ENCODE data around the gene STARD8.

STARD8 gene

DNA sequence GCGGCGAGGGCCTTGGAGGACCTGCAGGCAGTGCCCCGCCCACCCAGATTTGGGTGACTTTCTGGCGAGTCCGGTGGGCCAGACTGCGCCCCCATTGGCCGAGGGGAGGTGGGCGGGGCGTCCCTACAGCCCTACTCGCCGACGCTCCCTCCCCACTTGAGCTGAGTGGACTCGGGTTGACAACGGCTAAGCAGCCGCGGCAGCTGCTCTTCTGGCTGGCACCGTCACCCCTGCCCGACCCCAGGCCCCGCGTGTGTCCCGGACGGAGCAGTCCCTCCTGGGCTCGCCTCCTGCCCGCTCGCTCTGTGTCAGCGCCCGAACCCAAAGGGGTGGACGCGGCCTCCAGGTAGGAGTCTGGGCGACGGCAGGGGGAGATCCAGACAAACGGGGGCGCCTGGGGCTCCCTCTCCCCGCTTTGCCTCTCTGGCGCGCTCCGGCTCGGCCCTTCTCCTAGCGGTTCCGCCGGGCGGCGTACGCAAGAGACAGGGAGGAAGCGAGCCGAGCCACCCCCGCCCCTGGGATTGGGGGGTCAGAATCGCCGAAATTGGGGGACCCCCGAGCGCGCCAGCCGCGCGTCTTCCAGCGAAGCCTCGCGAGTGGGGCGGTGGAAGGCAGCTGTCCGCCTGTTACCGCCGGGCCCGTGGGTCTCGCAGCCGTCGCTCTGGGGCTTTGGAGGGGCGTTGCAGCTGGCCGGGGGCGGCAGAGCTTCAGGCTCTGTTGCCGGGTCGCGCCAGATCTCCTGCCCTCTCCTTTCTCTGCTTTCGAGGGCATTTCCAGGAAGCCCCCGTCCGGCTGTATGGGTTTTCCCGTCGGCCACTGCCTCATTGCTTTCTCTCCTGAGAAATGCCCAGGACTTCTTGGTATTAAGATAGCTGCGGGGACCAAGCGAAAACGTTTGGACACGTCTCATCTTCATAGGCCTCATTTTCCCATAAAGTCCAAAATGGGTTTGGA lies 46.3 kb downstream of the STARD8 start:
- no peak for DNase-seq

DNA sequence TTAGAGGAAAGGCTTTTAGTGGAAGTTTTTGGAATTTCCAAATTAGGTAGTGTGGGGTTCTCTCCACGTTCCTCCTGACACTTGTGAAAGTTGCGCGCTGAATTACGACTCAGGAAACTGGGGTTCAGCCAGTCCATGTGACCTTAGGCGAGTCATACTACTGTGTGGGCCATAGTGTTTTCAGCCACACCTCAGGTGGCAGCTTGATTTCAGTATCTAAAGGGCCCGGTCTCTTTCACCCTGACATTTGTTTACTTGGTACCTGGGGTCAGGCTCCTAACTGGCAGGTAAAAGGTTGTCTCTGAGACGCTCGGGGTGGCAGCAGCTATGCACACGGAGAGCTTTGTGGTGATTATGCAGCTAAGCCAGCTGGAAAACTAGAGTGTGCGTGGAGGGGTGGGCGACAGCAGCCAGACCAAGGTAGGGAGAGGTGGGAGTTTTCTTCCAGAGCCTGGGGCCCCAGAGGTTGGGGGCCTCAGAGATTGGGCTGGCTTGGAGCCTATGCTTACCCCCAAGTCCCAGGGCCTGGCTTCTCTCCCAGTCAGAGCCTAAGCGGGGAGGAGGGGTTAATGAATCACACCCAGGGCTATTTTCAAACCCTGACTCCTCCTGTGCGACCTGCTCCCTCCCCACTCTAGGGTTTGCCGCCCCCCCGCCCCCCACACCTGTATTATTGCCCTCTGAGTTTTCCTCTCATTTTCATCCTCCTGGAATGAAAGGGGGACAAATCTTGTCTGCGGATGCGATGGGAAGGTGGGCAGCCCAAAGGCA lies 47.2 kb downstream of the STARD8 start:
- DNase-seq = no peak

DNA sequence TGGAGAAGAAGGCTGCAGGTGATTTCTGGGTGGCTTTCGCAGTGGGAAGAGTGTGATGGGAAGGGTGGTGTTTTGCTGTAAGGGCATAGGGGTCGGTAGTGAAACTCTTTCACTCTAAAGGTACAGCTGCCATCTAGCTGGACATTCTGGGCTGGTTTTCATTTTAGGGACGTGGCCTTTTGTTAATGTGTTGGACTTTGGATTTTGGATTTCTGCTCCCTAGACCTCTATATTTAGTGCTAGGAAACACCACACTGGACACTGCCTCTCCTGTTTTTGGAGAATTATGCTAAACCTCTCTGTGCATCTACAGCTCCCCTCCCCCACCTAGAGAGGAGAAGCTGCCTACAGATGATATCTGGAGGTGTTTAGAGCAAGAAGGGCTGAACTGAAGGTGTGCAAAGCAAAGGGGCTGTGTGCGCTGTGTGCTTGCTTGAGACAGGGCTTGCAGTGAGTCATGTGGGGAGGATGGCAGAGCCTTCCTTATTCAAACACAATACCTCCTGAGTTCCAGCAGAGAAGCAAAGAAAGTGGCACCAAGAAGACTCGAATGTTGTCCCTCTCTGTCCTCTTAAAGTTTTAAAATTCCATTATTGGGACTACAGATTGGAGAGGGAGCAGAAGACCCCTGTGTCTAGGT lies 47.9 kb downstream of the STARD8 start:
- no peak for DNase-seq

DNA sequence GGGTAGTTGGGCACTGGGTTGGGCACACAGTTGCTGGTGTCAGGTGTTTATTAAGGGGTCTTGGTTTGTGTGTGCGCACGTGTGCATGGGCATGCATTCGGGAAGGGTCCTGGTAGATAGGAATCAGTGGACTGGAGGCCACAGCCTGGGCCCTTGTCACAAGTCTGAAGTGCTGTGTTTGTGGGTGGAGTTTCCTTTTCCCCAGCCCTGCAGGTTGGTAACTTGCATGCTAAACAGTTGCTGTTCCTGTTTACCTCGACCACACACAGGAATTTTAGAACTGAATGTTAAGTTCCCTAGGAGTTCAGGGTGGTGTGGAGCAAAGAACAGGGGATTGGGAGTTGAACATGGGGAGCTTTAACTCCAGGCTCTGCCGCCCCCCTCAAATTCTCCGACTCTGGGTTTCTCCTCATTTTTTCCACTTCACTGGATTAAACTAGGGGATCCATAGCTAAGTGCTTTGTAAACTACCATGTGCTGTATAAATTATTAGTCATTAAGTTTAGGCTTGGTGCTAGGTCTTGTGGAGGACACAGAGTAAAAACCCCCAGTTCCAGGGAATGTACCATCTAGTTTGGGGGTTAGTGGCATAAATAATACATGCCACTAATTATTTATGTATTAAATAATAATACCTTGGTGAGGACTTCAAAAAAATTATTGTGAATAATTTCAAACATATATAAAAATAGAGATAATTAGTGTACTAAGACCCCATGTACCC lies 49.0 kb downstream of the STARD8 start:
- DNase-seq = no peak

DNA sequence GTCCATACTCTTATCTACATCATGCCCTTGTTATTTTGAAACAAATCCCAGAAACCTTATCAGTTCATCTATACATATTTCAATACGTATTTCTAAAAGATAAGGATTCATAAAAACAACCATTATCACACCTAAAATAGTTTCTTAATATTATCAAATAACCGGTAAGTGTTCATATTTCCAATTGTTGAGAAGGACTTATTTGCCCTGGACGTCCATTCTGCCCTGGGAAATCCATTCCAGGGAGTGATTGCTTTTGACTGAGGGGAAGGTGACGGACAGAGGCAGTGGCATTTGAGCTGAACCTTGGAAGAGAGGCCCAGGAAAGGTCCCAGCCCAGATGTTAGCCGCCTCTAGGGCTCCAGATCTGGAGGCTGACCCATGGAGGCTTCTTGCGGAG lies 49.6 kb downstream of the STARD8 start:
- DNase-seq = no peak

DNA sequence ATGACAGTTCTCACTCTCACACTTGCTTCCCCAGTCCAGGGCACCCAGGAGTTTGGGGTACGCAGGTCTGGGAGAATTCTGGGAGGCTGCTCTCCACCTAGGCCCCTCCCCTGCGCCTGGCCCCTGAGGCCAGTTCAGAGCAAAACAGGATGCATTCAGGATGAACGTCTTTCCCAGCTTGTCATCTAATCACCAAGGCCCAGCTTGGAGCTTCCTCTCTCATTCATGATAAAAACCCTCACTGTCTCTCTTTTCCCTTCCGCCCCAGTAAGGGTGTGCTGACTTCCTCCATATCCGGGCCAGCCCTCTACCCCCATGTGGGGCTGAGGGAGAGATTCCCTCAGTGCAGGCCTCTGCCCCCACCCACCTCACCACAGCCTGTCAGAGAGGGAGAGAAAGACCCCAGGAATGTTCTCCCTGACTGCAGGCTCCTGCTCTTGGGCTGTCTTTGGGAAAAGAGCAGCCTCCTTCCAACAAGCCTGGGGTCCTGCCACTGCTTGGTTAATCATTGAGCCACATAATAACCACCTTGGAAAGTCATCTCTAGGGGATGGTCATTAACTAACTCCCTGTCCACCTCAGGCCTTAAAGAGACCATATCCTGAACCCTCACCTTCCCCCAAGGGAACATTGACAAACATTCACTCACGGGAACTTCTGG lies 50.1 kb downstream of the STARD8 start:
- no peak for DNase-seq

DNA sequence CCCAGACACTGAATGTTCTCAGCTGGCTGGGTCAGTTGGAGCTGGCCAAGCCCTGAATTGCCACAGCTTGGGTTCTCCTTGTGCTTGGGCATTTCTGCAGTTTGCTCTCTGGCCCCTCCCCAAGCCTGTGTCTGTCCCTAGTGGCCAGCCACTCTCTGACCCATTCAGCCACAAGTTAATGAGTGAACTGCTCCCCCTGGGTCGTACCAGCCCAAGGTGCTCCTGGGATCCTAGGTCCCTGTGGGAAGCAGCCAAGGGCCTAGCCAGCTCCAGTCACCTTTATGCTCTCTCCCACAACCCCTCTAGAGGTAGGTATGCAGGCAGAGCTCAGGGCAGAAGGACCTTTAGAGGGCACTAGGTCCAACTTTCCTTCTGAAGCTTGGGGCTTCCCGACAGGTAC lies 51.5 kb downstream of the STARD8 start:
- DNase-seq = no peak

DNA sequence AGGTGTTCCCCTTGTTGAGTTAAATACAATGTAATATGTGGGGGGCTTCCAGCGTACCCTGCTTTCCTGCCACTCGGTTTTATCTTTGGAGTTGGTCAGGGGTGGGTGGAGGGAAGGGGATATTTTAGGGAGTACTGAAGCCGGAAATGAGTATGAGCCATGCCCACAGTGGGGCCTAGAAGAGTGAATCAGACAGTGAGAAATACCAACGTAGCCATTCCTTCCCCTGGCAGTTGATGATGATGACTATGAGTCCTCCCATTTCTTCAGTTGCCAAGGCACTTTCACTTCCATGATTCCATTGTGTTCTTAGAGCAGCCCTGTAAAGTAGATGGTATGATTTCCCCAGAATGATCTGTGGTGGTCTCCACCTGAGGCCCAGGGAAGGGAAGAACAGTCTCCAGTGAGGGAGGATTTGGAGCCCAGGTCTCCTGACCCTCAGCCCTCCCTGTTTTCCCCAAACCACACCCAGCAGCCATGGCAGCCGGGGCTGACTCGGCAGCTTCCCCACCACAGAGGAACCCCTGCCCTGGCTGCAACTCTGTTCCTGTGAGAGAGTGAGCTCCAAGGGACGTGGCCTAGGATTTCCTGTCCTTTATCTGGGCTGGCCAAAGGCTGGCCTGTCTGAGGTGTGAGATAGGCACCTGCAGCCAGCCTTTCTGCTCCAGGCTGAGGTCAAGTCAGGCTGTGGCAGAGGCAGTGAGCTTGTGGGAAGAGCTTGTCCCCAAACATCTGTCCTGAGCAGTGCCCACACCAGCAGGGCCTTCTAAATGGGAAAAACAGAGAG lies 52.7 kb downstream of the STARD8 start:
- DNase-seq = no peak

DNA sequence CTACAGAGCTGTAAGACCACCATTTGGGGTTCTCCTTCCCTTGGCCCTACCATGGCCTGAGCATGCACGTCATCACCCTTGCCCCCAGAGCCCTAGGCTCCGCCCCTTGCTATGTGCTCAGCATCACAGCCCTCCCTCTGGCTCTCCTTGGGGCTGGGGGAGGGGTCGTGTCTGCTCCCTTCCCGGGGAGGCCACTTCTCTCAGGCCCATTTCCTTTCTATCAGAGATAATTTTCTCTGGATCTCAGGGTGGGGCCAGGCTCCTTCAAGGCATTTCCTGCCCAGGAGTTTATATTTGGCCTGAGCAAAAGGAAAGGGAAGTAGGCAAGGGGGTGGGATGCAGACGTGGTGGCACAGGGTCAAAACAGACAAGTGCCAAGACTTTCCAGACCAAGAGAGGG lies 55.9 kb downstream of the STARD8 start:
- no peak for DNase-seq

DNA sequence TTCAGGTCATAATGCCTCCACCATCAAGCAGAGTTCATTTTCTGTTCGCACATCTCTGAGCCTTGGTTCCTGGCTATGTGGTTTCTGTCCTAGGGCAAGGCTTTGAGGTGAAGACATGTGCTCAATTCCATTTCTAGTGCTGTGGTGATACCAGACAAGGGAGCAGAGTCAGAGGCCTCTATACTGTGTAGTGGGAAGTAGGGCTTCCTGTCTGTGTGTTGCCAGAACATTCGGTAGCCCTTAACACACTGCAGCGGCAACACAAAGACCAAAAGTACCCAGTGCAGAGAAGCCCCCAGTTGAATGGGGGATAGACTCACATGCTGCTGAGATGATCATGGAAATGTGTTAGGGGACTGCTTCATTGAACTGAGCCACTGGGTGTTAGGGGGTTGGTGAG lies 56.4 kb downstream of the STARD8 start:
- no peak for DNase-seq

DNA sequence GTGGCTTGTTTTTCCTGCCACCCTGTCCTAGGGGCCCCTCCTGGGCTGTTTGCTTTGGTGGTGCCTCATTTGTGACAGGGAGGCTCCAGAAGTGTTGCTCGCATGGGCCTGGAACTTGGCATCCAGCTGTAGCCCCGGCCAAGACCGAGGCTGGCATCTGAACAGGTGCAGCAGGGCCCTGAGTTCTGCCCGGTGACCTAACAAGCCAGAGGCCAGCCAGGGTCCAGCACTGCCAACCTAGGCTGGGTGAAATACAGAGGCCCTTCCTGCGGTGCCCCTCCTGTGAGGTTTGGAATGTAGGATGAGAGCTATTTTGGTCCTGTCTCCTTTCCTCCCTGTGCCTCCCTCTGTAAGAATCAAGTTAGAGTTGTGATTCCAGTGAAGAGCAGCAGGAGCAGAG lies 58.5 kb downstream of the STARD8 start:
- DNase-seq = no peak

DNA sequence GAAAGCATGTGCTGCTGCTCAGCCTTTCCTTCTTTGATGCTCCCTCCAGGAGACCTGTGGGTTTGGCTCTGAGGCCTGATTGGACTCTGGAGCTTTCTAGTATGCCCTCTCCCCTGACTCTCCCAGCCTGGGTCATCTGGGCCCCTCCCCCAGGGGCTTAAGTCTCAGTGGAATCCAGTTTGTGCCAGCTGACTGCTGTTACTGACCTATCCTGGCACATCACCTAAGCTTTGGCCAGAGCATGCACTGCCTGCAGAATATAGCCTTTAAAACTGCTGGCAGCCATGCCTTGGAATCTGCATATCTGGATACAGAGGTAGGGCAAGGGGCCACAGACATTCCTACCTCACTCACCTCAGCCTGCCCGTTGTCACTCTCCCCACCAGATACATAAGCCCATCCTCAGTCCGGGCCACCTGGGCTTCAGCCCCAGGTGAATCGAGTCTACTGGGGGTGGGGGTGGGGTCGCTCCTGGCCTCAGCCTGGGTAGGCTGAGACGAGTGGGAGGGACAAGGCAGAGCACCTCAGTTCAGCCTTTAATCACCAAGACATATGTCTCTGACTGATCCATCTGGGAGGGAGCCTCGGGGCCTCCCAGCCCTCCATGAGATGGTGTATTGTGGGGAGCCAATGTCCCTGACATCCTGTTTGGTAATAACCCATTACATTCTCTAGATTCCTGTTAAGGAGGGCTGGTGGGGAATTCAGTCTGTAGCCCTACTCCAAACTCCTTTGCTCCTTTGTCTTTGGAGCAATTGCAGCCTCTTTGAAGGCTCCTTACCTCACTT lies 61.2 kb downstream of the STARD8 start:
- DNase-seq = no peak

DNA sequence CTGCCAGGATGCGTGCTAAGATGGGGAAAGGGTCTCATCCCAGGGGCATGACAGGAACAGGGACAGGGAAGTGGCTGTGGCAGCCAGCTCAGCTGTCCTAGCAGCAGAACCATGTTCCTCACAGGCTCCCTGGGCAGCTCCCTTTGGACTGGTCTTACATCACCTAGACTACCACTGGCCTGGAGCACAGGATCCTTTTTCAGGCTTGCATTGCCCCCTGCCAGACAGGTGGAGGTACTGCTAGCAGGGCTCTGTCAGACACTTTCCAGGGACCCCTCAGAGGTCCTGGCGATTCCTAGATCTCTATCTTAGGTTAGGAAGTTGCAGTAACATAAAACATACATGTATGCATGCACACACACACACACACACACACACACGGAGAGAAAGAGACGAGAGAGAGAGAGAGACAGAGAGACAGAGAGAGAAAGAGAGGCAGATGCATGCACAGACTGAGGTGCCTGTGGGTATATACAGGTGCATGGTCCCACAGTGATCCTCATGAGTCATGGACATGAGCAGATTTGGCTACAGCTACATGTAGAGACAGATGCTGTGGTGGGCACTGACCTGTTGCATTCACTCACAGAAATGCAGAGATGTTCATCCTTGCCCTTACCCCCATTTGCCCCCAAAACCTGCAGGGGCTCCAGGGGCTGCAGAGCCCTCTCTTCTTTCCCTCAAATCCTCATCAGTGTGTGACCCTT lies 63.6 kb downstream of the STARD8 start:
- no peak for DNase-seq

DNA sequence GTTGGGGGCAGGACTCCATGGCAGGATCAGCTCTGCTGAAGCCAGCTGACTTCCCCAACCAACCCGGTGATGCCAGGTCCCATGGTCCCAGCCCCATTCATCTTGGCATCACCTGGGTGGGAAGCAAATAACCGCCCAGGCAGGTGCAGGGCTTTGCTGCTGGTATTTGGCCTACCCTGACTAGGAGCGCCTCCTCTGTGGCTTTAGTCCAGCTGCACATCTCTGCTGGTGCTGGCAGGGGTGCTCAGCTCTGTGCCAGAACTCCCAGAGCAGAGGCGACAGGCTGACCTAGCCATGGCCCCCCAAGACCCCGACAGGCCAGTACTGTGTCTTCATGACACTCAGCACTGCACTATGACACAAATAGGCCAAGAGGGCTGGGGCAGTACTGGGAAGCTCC lies 64.4 kb downstream of the STARD8 start:
- DNase-seq = no peak

DNA sequence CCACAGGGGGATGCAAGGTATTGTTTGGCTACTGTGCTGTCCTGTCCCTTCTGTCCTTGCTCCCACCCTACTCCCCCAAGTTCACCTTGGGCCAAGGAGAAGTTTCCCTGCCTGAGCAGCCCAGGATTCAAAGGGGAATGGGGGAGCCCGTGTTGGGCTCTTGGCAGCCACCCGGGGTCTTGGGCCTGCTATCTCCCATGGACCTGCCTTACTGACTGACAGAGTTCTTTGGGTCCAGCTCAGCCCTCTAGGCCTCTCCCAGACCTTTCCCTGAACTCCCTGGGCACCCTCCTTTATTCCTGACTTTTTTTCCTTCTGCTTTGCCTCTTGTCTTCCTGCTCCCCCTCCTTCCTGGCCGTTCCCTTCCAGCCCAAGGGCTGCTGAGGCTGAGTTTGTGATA lies 67.4 kb downstream of the STARD8 start:
- DNase-seq = no peak

DNA sequence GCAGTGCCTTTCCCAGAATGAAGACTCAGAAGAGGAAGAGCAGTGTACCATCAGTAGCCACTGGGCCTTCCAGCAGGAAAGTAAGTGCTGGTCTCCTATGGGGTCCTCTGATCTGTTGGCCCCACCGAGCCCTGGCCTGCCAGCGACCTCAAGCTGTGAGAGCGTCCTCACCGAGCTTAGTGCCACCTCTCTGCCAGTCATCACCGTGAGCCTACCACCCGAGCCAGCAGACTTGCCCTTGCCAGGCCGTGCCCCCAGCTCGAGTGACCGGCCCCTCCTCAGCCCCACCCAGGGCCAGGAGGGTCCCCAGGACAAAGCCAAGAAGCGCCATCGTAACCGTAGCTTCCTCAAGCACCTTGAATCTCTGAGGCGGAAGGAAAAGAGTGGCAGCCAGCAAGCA lies 69.7 kb downstream of the STARD8 start:
- DNase-seq = no peak

DNA sequence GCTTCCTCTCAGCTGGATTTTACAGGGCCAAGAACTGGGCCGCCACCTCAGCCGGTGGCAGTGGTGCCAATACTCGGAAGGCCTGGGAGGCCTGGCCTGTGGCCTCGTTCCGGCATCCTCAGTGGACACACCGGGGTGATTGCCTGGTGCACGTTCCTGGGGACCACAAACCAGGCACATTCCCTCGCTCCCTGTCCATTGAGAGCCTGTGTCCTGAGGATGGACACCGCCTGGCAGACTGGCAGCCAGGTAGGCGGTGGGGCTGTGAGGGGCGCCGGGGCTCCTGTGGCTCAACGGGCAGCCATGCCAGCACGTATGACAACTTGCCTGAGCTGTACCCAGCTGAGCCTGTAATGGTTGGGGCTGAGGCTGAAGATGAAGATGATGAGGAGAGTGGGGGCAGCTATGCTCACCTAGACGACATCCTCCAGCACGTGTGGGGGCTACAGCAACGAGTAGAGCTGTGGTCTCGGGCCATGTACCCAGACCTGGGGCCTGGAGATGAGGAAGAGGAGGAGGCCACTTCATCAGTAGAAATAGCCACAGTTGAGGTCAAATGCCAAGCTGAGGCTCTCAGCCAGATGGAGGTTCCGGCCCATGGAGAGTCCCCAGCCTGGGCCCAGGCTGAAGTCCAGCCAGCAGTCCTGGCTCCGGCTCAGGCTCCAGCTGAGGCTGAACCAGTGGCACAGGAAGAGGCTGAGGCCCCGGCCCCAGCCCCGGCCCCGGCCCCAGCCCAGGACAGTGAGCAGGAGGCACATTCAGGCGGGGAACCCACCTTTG lies 70.4 kb downstream of the STARD8 start:
- DNase-seq = no peak

DNA sequence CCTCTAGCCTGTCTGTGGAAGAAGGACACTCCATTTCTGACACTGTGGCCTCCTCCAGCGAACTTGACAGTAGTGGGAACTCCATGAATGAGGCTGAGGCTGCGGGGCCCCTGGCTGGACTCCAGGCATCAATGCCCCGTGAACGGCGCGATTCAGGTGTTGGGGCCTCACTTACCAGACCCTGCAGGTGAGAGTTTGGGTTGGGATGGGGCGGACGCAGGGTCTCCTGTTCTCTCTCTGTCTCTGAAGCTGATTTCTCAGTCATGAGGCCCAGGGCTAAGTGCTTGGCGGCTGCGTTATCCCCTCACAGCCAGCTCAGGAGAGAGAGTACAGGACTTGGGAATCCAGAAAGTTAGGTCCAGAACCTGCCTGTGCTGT lies 71.0 kb downstream of the STARD8 start:
- no peak for DNase-seq

DNA sequence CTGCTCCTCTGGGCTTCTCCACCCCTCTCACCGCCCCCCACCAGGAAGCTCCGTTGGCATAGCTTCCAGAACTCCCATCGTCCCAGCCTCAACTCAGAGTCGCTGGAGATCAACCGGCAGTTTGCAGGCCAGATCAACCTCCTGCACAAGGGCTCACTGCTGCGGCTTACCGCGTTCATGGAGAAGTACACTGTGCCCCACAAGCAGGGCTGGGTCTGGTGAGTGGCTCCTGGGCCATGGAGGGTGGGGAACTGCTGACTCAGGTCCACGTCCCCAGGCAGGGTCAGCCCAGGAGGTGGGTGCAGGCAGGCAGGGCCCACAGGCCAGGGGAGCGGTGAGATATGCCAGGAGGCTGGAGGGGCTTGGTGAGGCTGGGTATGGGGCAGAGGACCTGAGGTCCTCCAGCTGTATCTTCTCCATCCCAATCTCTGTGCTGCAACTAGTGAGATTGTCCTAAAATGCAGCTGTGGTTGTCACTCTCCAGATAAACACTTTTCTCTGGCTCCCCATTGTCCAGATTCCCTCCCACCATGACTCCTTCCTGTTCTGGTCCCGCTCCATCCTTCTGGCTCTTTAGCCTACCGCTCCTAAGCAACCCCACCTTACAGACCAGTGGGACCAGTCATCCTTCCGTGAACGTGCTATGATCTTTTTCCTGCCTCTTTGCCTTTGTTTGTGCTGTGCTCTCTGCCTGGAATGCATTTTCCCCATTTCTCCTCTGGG lies 71.9 kb downstream of the STARD8 start:
- DNase-seq = no peak
